HG03280 (cell line): ENCODE data around the gene SERPINH1.
A peak's percentile ranks its signal among the peaks of the same experiment; 100 is the strongest.

ENCODE experiments used
- ATAC-seq: cut with Tn5 transposase; IDR thresholded peaks from one replicate; pipeline ENCODE4 v1.9.1; 2021; ENCODE audit warnings: mild to moderate bottlenecking, moderate library complexity; ENCODE audit not compliant: unreplicated experiment

The SERPINH1 gene

GRCh38 chr11:75532200-75533048 is 29.6 kb upstream of the SERPINH1 start:
- ATAC-seq = no peak

- no peak for ATAC-seq
Observed at GRCh38 chr11:75533896-75534258, 28.2 kb upstream of the SERPINH1 start.

GRCh38 chr11:75534259-75535069 is 27.6 kb upstream of the SERPINH1 start:
- no peak for ATAC-seq

GRCh38 chr11:75535071-75535470 is 27.0 kb upstream of the SERPINH1 start:
- ATAC-seq = no peak

- ATAC-seq = peak; percentile 87
Observed at GRCh38 chr11:75536786-75537641, 25.0 kb upstream of the SERPINH1 start.

GRCh38 chr11:75537740-75538139 is 24.3 kb upstream of the SERPINH1 start:
- ATAC-seq = no peak

GRCh38 chr11:75538150-75538942 is 23.7 kb upstream of the SERPINH1 start:
- ATAC-seq = no peak

GRCh38 chr11:75539459-75540334 is 22.4 kb upstream of the SERPINH1 start:
- no peak for ATAC-seq

GRCh38 chr11:75541193-75542087 is 20.6 kb upstream of the SERPINH1 start:
- no peak for ATAC-seq

GRCh38 chr11:75542088-75542438 is 20.0 kb upstream of the SERPINH1 start:
- ATAC-seq = no peak

- no peak for ATAC-seq
Observed at GRCh38 chr11:75543806-75544205, 18.2 kb upstream of the SERPINH1 start.

GRCh38 chr11:75547177-75547576 is 14.9 kb upstream of the SERPINH1 start:
- ATAC-seq = no peak

- no peak for ATAC-seq
Observed at GRCh38 chr11:75547617-75548058, 14.4 kb upstream of the SERPINH1 start.

GRCh38 chr11:75548595-75549272 is 13.3 kb upstream of the SERPINH1 start:
- ATAC-seq = no peak

GRCh38 chr11:75549370-75549958 is 12.6 kb upstream of the SERPINH1 start:
- no peak for ATAC-seq

- no peak for ATAC-seq
Observed at GRCh38 chr11:75553182-75553581, 8.9 kb upstream of the SERPINH1 start.

GRCh38 chr11:75553889-75554257 is 8.2 kb upstream of the SERPINH1 start:
- no peak for ATAC-seq
